Ramos (cell line): Measurements from ENCODE around the gene ACSL6.

Experiments used
- in situ Hi-C: fragments of 300-500 bp; cut with MboI; formaldehyde crosslinking; loops from one replicate; pipeline ENCODE4 v1.14.3; 2022; ENCODE audit warnings: low sequenced_read_pairs; ENCODE audit not compliant: unreplicated experiment

The ACSL6 gene

DNA sequence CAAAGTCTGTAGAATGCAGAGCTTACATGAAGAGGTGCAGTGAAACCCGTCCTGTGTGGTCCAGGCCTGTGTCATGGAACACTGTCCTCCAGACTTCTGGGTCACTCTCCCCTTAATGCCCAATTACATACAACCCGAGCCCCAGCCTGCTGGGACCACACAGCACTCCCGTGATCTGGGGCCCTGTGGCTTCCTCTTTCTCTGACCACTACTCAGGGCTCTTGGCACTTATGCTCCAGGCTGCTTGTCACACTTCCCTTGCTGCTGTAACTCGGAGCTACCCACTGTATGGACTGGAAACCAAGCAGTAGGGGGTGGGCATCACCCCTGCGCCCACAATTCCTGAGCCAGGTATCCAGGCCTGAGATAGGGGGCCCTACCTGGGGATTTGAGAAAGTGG, 38.7 kb upstream of the ACSL6 start:
- in situ Hi-C loops = no loop called here

DNA sequence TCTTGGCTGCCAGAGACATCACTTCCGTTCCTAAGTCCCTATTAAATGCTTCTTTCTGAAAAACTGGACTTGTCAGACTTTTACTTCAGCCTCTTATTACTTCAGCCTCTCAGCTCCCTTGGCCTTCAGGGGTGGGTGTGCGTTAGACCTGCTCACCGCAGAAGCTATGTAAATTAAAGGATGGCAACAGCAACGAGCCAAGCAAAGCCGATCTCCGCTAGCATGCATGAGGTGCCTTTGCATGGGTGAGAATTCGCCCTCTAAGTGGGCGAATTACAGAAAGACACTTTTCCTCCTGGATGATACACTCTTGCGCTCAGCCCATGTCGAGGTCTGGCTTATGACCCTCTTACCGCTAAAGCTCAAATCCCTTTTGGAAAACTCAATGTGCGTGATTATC, 38.1 kb upstream of the ACSL6 start:
- in situ Hi-C loops = no loop called here

DNA sequence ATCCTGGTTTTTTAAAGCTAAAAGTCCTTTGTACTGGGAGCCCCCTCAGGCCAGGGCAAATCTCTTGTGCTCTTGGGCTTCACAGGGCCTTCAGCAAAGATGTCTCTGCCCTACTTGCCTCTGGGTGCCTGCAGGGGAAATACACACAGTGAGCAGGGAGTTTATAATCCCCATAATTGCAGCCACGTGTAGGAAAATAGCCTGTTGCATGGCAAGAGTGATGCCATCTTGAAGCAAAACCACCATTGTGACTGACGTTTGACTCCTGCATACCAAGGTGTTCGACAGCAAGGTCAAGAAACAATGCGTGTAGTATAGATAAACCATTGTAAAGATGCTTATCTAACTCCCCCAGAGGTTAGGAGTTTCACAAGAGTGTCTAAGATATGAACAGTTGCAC, 37.6 kb upstream of the ACSL6 start:
- in situ Hi-C loops = no loop called here

DNA sequence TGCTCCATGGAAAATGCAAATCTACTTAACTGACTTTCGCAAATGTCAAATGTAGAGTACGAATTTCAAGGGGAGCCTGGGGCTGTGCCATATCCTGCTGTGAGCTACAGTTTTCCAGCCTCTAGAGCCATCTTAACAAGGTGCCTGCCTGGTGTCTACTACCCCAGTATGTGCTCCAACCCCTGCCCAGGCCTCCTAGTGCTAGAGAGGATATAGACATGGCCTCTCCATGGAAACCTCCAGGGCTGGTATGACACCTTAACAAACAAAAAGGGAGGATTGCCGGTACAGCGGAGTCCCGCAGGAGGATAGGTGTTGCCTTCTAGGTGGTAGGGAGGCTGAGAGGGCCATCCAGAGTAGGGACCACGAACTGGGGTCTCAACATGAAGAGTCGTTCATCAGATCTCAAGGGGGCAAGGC, 35.4 kb upstream of the ACSL6 start:
- in situ Hi-C loops = no loop called here

DNA sequence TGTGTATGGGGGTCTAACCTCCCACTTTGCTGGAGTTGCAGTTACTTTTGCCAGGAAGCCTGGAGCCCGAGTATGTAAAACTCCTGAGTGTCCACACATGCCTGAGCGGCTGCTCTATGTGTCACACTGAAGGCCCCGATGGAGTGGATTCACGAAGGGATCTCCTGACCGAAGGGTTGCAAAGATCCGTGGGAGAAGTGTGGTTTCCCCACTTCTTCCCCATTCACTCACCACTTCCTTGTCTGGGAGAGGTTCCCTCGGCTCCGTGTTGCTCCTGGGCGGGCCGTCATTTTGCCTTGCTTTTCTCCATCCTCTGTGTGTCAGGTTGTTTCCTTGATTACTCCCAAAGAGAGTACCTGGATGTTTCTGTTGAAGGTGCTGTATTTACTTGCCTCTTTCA, 32.7 kb upstream of the ACSL6 start:
- in situ Hi-C loops = no loop called here

DNA sequence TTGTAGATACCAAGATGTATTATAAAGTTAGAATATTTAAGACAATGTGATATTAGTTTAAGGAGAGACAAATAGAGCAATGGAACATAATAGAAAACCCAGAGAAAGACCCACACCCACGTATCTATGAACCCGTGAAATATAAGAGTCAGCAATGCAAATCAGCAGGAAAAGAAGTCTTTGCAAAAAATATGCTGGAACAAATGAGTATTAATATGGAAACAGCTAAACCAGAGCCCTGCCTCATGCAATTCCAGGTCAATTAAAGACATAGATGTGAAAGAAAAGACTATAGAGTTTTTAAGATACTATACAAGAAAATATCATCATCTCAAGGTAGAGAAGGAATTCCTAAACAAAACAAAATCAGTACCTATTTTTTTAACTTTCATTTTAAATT, 25.9 kb upstream of the ACSL6 start:
- in situ Hi-C loops = no loop called here

DNA sequence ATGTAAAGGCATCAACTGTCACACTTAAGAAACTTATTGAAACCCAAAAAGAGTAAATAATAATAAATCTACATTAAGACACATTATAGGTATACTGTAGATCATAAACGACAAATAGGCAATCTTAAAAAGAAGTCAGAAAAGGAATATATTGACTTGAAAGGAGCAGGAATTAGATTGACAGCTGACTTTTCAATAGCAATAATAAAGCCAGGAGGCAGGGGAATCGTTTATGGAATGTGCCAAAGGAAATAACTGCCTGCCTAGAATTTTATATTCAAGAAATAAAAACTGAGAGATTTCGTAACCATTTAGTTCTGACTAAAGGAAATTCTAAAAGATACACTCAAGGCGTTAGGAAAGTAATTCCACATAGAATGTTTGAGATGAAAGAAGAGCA, 21.7 kb upstream of the ACSL6 start:
- in situ Hi-C loops = no loop called here

DNA sequence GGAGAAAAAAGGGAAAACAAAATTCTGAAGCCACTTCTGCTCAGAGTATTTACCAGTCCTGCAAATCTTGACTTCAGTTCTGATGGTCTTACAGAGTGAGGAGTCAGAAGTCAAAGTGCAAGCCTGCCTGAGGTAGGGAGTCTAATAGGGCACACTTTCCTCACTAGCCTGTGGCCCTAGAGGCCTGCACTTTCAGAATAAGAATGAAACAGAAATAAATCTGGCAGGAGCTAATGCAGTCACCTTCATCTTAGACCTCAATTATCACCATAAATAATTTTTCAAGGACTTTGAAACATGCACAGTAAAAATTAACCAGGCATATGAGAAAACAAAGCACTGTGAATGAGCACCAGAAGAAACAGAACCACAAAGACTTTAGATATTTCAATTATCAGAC, 20.7 kb upstream of the ACSL6 start:
- in situ Hi-C loops = no loop called here

DNA sequence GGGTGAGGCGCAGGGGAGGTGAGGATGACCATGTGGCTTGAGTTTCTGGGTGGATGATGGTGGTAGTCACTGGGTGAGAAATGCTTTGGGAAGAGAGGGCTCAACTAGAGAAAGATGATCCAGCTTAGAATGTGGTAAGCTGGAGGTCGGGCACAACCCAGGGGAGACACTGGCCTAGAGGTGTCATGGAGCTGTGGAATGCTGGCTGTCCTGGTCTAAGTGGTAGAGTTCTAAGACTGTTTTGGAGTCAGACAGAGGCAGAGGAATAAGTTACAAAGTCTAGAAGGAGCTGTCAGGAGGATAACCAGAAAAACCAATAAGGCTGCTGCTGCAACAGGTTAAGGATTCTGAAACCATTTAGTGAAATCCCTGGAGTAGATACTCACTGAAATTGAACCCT, 19.2 kb upstream of the ACSL6 start:
- in situ Hi-C loops = no loop called here

DNA sequence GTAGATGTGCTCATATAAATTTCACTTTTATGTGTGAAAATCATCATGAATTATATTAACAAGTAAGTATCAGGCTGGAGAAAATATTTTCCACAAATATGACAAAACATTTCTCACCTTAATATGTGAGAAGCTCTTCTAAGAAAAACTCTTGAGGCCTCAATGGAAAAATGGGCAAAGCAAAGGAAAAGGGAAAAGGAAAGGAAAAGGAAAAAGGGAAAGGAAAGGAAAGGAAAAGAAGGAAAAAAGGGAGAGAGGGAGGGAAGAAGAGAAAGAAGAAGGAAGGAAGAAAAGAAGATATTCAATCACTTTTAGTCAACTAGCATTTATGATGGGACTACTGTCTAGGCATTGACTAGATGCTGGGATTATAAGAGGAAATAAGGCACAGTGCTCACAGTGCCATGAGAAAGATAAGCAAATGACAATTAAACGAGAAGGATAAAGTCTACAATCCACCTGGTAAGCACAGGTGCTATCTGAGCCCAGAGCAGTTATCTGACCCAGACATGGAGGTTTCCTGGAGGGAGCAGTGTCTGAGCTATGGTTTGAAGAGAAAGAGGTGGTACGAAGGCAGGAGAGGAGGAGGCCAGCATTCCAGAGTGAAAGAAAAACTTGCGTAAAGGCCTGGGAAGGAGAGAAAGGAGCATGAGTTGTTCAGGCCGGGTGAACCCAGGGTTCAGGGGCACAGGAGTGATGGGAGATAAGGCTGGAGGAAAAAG, 18.3 kb upstream of the ACSL6 start:
- in situ Hi-C loops = no loop called here

DNA sequence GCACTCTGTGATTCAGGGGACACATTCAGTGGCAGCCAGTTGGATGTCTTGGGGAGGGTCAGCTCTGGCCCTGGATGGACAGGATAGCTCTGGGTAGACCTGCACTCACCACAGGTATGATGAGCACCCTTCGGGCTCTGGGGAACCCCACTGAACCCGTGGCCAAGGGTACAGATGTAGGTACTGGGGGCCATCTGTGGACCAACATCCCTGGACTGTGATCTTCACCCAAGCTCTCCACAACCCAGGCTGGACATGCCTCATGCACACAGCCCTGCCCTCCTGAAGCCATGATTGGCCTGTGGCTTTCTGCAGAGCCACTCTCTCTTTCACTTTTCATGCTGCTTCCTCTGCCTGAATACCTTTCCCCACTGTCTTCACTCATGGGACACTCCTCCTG, 15.6 kb upstream of the ACSL6 start:
- in situ Hi-C loops = no loop called here

DNA sequence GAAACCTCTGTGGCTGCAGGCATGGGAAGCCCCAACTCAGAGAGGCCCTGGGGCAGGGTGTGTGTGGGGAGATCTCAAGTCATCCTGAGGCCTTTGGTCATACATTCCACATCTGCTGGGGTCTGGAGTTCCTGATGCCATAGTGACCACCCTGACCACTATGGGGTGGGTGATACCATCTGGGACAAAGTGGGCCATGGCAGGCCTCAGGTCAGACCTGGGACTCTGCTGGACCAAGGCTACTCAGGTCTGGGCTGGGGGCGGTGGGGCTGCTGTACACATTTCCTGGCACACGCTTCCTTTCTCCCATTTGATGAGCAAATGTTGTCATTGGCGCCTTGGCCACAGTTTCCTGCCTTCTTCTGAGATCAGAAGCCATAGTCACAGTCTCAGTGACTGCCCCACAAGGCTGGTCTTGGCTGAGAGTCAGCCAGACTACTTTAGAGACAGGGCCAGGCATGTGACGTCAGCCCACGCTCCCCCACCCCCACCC, 15.1 kb upstream of the ACSL6 start:
- in situ Hi-C loops = no loop called here

DNA sequence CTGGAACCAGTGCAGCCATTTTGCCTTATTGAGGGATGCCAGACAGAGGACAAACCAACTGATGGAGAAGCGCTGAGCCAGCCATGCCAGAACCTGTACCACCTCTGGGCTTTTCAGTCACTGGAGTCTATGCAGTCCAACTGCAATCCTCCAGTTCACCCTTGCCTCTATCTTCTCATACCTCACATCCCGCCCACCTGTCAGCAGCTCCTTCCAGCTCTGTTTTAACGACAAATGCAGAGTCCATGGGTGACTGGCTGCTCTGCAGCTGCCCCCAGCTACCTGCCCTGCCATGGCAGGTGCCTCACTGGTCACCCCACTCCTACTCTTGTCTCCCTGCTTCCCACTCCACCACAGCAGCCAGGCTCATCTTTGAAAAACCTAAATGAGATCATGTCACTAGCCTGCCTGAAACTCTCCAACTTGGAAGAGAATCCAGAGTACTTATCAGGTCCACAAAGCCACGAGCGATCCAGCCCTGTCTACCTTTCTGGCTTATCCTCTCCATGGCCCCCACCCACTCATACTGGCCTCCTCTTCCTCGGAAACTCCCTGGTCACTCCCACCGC, 14.0 kb upstream of the ACSL6 start:
- in situ Hi-C loops = no loop called here

DNA sequence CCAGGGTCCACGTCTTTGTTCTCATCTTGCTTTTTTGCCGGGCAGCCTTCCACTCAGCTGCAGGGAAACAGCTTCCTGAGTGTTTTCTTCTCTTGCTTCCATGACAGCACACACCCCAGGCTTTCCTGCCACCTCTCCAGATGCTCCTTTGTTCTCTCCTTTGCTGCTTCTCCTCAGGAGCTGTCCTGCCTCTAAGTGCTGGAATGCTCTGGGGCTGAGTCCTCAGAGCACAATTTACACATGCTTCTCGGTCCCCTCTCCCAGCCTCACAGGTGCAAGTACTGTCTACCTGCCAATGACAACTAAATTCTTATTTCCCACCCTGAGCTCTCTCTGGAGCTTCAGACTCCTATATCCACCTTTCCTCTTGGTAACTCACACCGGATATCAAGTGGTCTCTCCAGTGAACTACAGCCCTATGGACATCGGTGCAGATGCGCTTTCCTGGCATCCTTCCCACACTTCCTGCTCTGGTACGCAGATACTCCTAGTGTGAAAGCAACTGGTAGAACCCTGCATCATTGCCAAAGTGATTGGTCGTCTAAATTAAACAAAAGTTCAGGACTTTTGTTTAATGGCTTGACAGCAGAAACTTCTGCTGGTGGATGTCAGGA, 13.4 kb upstream of the ACSL6 start:
- in situ Hi-C loops = loop anchor here (25.0 kb wide), 1 partner anchor 913 kb away; no protein-coding TSS in a partner anchor

DNA sequence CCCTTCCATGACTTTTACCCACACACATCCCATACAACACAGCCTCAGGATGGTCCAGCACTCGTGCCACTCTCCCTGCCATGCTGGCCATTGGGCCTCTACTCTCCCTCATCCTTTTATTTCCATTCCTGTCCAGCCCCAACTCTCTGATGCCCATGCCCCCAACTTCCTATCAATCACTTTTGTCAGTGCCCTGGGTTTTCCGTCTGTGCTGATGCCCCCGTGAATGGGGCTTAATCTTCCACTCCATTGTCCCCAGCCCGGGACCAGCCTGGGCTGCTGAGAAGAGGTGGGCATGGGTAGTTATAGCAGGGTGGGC, 12.6 kb upstream of the ACSL6 start:
- in situ Hi-C loops = loop anchor here (25.0 kb wide), 1 partner anchor 912 kb away; no protein-coding TSS in a partner anchor

DNA sequence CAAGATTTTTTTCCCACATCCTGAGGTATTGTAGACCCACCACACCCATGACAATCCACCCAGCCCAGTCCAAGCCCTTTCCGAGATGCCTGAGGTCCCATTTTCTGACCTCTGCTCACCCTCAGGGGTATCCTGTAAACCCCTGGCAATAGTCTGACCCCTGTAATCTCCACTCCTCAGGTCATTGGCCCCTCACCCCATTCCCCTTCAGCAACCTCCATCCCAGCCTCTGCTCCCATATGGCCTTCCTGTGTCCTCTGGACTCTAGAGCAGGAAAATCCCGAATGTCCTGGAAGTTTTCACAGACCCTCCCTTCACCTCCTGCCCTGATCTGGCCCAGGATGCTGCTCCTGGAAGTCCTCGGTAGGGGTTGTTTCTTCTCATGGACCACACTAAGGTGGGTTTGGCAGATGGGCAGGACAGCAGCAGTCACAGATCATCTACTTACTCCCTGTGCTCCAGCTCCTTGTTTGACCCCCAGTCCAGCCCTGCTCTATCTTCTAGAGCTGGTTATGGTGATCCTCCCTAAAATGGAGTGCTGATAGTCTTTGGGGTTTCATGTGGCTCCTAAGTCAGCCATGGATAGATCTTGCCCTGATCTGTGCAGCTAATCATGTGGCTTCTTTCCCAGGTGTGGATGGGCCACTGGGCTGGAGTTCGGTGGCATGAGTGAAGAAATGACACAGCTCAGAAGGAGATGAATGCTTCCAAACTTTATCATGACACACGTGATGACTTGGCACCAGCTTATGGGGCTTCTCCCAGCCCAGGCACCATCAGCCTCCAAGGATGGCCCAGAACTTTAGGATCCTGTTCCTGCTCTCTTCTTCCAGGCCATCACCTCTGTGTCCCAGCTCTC, 12.0 kb upstream of the ACSL6 start:
- in situ Hi-C loops = loop anchor here (25.0 kb wide), 1 partner anchor 911 kb away; no protein-coding TSS in a partner anchor

DNA sequence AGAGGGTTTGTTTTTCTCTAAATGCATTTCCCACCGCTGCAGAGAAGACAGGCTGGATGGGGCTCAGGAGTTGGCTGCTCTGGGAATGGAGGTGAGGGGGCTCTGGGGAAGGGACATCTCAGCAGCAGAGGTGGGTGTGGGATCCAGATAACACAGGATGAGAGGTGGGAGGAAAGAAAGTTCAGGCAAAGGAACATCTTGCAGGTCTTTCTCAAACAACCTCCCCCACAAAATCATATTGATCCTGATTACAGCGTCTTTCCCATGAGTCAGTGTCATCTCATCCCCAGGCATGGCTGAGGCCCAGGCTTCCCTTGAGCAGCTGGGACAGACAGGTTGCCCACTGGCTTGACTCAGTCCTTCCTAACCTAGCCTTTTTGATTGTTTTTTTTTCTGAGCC, 11.3 kb upstream of the ACSL6 start:
- in situ Hi-C loops = loop anchor here (25.0 kb wide), 1 partner anchor 910 kb away; no protein-coding TSS in a partner anchor

DNA sequence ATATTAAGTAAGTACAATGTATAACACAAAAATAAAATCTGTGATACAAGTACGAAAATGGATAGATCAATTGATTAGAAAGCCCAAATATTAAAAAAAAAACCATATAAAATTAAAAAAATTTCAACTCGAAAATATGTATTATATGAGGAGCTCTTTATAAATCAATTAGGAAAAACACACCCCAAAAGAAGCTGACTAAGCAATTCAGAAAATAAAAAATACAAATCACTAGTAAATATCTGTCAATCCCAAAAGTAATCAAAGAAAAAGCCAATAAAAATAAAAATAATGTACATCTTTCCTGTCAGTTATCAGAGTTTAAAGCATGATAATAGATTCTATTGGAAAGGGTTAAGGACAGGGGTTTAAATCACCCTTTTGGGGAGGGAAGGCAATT, 10.2 kb upstream of the ACSL6 start:
- in situ Hi-C loops = loop anchor here (25.0 kb wide), 1 partner anchor 909 kb away; no protein-coding TSS in a partner anchor

DNA sequence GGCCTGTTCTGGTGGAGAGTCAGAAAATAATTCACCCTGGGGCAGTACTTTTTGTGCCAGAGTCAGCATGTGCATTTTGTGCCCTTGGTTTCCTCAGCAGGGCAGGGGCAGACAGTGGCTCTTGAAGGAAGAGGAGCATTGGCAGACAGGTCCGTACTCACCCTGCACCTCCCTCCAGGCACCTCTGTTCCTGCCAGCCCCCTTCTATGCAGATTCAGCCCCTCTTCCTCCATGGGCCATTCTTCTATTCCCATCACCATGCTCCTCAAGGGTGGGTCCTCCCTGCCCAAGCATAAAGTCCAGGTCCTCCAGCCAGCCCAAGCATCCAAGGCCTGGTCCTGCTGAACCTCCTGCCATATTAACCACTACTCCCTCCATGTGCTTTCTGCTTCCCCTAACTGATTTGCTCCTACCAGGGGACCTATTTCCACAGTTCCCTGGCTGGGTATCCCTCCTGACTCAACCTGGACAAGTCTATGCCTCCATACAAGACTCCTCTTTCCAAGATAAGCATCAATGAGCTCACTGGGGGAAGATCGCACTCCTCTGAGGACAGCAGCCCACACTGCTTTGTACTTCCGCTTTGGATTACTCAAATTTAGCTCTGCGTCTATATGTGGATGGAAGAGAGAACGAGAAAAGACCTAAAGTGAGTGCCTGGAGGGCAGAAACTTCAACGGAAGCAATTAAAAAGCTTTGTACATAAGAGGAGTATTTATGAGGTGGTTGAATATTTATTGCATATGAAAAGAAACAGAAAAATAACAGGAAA, 9.3 kb upstream of the ACSL6 start:
- in situ Hi-C loops = loop anchor here (25.0 kb wide), 1 partner anchor 908 kb away; no protein-coding TSS in a partner anchor
